Sciatic nerve (tissue), 2 donors: ENCODE data around the gene CD6. TPM values are rescaled to one million over a fixed set of nuclear protein-coding genes. Genes with fewer than 3 reads are reported as not detected.

Experiments
- ATAC-seq: fragments of 200-7000 bp; cut with Tn5 transposase; one replicate; pipeline ENCODE4 v1.9.1; 2020; ENCODE audit warnings: mild to moderate bottlenecking, moderate library complexity
- DNase-seq: peaks from one replicate; pipeline ENCODE4 v3.0.0-alpha.2; 2020; ENCODE audit warnings: low spot score
- intact Hi-C: fragments of 100-400 bp; cut with DNase I; formaldehyde crosslinking; loops from one replicate; pipeline ENCODE4 v1.14.2; 2022
- total RNA-seq: library from RNA; stranded (reverse); fragmentation: NEBNext Ultra II Directional; extraction: Animal tissue kit (Norgen Biotek cat#: 25700); gene quantifications from one replicate; pipeline ENCODE4 v1.2.1, GENCODE V29; 2021
- donor health status: DM: no; HTN: no; CAD: no.
- donor health status: DM: no; HTN: no; CAD: no.

The CD6 gene
- 2.5 TPM for total RNA-seq

DNA sequence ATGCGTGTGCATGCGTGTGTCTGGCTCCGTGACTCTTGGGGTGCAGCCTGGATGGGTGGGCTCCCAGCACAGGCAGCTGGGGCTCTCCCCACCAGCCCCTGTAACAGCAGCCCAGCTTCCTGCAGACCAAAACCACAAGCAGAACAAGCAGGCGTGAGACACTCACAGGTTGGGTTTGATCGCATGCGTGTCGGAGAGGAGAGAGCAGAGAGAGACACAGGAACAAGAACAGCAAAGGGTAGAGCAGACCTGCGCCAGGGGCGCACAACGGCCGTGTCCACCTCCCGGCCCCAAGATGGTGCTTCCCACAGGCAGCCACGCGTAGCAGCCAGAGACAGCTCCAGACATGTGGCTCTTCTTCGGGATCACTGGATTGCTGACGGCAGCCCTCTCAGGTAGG is at the start of gene CD6:
CD6 (plus strand) TSS at position 161 of the 400 bp plus-strand sequence; CDS start at position 347, 186 bp downstream.
- DNase-seq (no peak), ATAC-seq (no peak)
- intact Hi-C loops = no loop called here

DNA sequence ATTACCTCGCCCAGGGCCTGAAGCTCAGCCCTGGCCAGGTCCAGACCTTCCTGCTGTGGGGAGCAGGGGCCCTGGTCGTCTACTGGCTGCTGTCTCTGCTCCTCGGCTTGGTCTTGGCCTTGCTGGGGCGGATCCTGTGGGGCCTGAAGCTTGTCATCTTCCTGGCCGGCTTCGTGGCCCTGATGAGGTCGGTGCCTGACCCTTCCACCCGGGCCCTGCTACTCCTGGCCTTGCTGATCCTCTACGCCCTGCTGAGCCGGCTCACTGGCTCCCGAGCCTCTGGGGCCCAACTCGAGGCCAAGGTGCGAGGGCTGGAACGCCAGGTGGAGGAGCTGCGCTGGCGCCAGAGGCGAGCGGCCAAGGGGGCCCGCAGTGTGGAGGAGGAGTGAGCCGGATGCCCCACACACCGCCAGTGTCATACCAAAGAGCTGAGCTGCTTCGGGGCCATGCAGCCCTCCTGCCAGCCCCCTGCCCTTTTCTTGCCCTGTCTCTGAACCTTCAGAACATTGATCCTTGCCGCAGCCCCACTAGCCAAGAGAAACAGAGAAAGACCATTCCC is 49.6 kb upstream of the CD6 start:
- no peak for ATAC-seq
- intact Hi-C loops = no loop called here

DNA sequence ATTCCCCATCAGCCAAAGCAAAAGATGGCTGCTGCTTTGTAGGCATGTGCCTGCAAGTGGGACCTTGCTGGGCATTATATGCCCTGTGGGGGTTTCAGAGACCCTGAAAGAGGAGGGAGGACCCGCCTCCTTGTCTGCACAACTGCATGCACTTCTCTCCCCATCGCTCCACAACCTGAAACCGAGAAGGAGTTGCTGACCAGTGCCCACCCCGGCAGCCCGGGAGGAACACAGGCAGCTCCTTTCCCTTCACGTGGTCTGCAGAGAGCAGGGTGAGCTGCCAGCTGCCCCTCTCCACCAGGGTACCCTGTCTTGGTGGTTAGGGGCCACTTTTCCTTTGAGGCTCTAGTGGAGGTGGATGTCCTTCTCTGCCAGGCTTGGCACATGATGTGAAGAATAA is 48.6 kb upstream of the CD6 start:
- no peak for ATAC-seq
- DNase-seq = no peak
- intact Hi-C loops = no loop called here

More for the DNA sequence above, 49.6 kb upstream of the CD6 start:
- DNase-seq = peak; percentile 39

- intact Hi-C loops = no loop called here
- DNase-seq = no peak
- ATAC-seq = no peak
Measured at GRCh38 chr11:60923326-60923725, 48.2 kb upstream of the CD6 start.

GRCh38 chr11:60923800-60924109 is 47.7 kb upstream of the CD6 start:
- intact Hi-C loops = no loop called here
- ATAC-seq (peak; percentile 14), DNase-seq (no peak)

DNA sequence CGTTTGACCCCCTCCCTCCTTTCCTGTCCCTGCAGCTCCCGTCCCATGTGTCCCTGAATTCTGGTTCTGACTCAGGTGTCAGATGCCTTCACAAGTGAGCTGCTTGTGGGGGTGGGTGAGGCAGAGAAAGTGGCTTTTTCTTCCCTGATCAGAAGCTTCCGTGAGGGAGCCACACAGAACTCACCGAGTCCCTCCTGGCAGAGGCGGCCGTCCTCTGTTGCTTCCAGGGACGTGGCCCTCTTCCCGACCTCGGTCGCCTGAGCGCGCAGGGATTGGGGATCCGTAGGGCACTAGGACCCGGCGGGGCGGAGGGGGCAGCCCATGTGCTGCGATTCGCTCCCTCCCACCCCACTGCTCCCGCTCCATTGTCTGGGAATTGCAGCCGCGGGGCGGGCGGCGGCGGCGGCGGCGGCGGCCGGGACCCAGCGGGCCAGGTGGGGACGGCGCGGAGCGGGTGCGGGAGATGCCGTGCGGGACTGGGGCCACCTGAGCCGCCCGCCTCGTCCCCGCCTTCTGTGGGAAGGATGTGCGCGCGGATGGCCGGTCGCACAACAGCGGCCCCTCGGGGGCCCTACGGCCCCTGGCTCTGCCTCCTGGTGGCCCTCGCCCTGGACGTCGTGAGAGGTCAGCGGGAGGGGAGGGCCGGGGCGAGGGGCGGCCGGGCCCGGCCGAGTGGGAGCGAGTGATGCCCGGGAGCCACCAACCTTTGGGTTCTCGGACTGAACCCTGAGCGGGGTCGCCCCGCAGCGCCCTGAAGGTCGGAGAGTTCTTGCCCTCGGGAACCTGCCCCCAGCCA is 47.2 kb upstream of the CD6 start, which contains the start of gene TMEM132A:
TMEM132A (plus strand) TSS at position 351 of the 796 bp plus-strand sequence; CDS start at position 525, 174 bp downstream.
- intact Hi-C loops = no loop called here
- peak; percentile 87 for ATAC-seq
- DNase-seq = peak; percentile 80

DNA sequence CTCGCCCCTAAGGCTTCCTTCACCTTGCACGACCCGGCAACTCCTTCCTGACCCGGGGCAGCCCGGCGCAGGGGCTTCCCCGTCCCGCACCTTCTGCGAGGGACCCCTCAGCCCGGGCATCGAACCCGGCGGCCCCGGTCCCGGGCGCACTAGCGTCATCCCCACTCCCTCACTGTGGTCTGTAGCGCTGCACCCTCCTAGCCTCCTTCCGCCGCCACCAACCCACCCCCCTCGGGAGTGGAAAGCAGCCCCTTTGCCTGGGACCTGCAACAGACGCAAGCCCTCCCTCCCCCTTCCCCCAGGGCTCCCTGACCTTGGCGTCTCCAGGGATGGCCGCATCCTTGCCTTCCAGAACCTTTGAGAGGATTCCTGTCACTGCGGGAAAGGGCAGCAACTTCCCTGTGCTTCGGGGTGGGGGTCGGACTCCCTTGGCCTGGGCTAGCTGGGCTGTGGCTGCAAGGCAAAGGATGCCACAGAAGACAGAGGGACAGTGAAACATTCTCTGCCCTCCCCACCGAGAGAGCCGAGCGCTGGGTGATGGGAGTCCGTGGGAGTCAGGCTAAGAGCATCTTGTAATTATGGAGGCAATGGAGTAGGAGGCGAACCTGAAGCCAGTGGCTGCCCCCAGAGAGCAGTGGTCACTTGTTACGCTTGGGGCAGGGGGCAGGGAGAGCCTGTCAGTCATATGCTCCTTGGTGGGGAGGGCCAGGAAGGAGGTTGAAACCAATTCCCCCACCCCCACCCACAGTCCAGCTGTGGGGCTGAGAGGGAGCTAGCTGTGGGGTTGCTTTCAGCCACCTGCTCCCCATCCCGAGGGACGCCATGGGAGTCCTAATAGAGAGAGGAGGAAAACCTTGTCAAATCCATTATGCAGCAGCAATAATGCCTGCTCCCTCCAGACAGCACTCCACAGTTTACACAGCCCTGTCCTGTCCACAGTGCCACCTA is 46.3 kb upstream of the CD6 start:
- intact Hi-C loops = no loop called here
- ATAC-seq (no peak), DNase-seq (no peak)

- ATAC-seq (no peak), DNase-seq (no peak)
- intact Hi-C loops = no loop called here
Measured at GRCh38 chr11:60925868-60926267, 45.6 kb upstream of the CD6 start.

DNA sequence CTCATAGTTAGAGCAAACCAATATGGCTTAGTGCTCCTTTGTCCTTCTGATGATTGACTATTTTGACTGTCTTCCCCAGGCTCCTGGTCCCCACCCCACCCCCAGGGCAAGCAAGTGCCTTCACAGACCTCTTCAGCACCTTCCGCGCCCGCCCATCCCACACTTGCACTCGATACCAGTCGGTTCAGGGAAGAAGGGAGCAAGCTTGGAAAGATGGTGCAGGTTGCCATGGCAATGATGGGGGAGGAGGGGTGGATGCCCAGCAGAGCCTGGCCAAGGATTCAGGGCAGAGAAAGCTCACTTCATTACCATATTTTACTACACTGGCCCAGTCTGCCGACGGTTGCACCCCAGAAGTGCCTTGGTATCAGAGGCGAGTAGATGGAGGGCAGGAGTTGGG is 45.0 kb upstream of the CD6 start:
- no peak for ATAC-seq
- no peak for DNase-seq
- intact Hi-C loops = no loop called here

DNA sequence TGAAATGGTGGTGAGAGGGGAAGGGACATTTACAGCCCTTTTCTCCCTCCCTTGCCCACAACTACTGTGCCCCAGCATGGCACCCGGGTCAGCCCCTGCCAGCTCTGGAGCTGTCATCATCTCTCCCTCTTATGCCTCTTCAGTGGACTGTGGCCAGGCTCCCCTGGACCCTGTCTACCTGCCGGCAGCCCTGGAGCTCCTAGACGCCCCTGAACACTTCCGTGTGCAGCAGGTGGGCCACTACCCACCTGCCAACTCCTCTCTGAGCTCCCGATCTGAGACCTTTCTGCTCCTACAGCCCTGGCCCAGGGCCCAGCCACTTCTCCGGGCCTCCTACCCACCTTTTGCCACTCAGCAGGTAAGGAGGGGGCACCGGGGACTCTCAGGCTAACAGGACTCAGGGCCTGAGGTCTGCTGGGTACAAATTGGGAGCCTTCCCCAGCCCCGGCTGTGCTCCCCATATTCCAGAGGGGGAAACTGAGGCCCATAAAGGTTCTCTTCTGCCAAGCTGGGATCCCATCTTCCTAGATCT is 44.4 kb upstream of the CD6 start:
- no peak for DNase-seq
- intact Hi-C loops = no loop called here
- no peak for ATAC-seq

DNA sequence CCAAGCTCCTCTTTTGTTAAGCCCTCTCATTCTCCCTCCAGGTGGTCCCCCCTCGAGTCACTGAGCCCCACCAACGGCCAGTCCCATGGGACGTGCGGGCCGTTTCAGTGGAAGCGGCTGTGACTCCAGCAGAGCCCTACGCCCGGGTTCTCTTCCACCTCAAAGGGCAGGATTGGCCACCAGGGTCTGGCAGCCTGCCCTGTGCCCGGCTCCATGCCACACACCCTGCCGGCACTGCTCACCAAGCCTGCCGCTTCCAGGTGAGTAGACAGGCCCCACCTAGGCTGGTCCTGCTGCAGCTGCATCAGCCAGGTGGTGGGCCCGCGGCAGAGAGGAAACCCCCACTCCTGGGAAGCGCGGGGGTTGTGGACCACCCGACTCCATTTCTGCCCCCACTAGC is 43.9 kb upstream of the CD6 start:
- intact Hi-C loops = no loop called here
- DNase-seq = no peak
- ATAC-seq = no peak

- DNase-seq = no peak
- no peak for ATAC-seq
- intact Hi-C loops = no loop called here
Measured at GRCh38 chr11:60928563-60929001, 42.9 kb upstream of the CD6 start.

DNA sequence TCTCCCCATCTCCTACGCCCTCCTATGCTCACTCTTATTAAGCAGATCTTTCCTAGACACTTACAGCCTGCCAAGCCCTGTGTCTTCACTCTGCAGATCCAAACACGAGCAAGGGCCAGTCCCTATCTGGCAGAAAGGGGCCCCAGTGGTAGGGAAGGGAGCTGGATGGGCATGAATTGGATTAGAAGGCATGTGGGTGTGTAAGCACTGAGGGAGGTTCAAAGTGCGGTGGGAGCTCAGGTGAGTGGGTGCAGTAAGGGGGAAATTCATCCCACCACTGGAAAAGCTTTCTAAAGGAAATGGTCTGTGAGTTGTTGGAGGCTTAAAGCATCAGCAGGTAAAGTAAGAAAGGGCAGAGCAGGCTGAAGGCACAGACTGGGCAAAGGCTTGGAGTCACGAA is 41.7 kb upstream of the CD6 start:
- peak; percentile 31 for DNase-seq
- intact Hi-C loops = no loop called here
- no peak for ATAC-seq

DNA sequence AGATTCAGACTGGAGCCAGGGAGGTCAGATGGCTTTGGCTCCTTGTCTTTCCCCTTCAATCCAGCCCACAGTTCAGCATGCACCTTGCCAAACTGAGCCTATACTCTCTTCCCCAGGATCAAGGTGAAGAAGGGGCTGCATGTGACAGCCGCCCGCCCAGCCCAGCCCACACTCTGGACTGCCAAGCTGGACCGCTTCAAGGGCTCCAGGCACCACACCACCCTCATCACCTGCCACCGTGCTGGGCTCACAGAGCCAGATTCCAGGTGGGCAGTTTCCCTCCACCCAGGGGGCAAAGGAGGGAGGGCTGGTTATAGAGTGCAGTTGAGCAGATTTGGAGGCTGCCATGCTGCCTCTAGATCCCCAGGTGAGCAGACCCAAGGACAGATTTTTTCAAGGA is 41.1 kb upstream of the CD6 start:
- DNase-seq (no peak), ATAC-seq (no peak)
- intact Hi-C loops = no loop called here

GRCh38 chr11:60931917-60932316 is 39.6 kb upstream of the CD6 start:
- DNase-seq (peak; percentile 42), ATAC-seq (no peak)
- intact Hi-C loops = no loop called here

DNA sequence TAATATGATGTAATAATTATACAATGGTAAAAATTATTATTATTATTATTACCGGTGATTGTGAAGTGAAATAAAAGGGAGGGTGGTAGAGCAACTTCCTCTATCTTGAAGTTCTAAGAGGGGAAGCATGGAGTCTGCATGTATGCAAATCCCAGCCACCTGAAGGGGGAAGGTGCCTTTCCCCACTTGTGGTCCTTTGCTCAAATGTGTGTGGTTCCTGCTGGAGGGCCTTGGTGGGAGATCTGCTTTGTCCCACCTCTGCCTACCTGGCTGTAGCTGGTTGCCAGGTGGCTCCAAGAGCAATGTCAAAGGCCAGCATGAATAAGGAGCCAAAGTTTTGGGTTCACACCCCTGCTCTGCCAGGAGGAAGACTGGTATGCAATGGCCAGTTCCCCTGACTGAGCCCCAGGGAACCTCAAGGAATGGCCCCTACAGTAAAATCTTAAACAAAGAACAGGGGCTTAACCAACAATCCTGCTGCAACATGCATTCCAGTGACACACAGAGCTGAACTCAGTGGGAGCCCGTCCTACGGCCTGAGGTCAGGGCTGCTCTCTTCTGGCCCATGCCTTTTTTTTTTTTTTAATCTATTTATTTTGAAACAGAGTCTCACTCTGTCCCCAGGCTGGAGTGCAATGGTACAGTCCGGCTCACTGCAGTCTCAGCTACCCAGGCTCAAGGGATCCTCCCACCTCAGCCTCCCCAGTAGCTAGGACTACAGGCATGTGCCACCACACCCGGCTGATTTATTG is 38.7 kb upstream of the CD6 start:
- no peak for DNase-seq
- intact Hi-C loops = no loop called here
- no peak for ATAC-seq

GRCh38 chr11:60933416-60934123 is 37.9 kb upstream of the CD6 start:
- ATAC-seq (no peak), DNase-seq (no peak)
- intact Hi-C loops = no loop called here

DNA sequence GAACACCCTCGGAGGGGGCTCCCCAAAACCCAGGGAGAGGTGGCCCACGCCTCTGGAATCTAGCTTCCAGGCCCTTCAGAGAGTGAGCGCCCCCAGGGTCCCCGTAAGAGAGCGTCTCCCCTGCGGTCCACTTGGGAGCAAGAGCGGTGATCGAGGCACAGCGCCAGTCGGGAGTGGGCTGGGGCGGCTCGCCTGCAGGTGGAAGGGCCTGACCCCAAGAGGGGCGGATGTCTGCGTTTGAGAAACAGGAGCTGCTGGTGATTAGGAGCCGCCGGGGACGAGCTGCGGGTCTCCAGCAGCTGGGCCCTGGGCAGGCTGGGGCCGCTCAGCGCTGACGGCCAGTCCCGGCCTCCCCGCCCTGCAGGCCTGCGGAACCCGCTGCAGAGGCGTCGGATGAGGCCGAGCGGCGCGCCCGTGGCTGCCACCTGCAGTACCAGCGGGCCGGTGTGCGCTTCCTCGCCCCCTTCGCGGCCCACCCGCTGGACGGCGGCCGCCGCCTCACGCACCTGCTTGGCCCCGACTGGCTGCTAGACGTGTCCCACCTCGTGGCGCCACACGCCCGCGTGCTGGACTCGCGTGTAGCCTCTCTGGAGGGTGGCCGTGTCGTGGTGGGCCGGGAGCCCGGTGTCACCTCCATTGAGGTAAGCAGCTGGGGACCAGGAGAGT is 37.2 kb upstream of the CD6 start:
- no peak for ATAC-seq
- DNase-seq = no peak
- intact Hi-C loops = no loop called here
